T-helper 2 cell (primary cell): ENCODE measurements around the gene PTCH2.

Source experiments
- DNase-seq, 5 experiments: peaks; one replicate each; pipeline versions ENCODE4 v3.0.0 to v3.0.0-alpha.2; 2012 to 2022

Gene PTCH2

GRCh38 chr1:44778705-44779576 lies 64.1 kb downstream of the PTCH2 start:
- no peak for DNase-seq

DNA sequence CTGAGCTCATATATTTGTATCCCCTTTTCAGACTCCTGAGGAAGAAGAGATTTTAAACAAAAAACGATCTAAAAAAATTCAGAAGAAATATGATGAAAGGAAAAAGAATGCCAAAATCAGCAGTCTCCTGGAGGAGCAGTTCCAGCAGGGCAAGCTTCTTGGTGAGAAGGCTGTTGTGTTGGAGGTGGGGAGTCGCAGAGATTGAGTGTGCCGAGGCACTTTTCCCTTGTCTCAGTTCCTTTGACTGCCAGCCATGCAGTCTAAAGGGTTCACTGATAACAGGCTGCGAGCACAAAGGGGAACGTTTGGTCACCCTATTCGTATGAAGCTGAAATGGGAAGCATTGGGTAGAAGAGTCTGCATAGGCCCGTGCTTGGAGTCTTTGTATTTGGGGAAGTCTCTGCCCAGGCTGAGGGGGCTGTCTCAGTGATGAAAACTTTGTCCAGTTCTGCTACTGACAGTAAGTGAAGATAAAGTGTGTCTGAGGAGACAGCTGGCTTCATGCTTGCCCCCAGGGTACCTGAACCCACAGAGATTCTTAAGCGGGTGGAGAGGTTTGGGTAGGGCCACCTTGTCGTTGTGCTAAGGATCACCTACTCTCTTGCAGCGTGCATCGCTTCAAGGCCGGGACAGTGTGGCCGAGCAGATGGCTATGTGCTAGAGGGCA lies 65.0 kb downstream of the PTCH2 start:
- no peak for DNase-seq

DNA sequence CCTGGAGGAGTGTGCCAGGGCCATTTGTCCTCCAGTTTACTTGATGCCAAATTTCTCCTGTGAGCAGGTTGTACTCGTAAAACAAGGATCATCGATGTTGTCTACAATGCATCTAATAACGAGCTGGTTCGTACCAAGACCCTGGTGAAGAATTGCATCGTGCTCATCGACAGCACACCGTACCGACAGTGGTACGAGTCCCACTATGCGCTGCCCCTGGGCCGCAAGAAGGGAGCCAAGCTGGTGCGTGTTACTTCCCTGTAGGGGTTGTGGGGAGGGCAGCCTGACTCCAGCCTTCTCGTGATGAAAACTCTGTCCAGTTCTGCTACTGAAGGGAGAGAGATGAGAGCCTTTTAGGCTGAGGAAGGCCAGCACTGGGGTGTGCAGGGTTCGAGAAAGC lies 65.5 kb downstream of the PTCH2 start:
- DNase-seq: no peak

- DNase-seq: no peak
Measured at GRCh38 chr1:44776730-44777068, 66.4 kb downstream of the PTCH2 start.

DNA sequence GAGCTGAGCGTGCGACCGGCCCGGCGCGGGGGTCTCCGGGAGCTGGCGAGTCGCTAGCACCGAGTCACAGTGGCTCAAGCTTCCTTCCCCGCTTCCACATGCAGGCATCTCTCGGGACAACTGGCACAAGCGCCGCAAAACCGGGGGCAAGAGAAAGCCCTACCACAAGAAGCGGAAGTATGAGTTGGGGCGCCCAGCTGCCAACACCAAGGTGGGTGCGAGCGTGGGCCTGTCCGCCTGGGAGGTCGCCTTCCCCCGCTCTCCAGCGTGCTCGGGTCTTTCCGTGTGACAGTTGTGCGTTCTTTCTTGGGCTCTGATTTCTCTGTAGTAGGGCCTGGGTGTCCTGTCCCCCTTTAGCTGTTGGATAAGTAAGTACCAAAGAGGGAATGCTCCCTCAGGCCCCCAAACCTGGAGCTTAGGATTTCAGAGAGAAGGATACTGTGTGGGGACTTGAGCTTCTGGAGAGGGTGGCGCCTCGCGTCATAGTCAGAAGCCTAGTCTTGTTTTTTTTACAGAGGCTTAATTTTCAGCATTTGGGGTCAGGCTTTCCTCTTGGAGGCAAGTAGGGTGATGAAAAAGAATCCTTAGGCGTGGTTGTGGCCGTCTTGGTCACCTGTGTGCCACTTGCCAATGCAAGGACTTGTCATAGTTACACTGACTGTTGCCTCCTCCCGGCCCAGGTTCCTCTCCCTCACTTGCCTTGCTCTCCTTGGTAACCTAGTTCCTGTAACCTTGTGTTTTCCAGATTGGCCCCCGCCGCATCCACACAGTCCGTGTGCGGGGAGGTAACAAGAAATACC lies 66.9 kb downstream of the PTCH2 start:
- peak in 2 of 5 experiments; percentile 25 to 56 for DNase-seq

DNA sequence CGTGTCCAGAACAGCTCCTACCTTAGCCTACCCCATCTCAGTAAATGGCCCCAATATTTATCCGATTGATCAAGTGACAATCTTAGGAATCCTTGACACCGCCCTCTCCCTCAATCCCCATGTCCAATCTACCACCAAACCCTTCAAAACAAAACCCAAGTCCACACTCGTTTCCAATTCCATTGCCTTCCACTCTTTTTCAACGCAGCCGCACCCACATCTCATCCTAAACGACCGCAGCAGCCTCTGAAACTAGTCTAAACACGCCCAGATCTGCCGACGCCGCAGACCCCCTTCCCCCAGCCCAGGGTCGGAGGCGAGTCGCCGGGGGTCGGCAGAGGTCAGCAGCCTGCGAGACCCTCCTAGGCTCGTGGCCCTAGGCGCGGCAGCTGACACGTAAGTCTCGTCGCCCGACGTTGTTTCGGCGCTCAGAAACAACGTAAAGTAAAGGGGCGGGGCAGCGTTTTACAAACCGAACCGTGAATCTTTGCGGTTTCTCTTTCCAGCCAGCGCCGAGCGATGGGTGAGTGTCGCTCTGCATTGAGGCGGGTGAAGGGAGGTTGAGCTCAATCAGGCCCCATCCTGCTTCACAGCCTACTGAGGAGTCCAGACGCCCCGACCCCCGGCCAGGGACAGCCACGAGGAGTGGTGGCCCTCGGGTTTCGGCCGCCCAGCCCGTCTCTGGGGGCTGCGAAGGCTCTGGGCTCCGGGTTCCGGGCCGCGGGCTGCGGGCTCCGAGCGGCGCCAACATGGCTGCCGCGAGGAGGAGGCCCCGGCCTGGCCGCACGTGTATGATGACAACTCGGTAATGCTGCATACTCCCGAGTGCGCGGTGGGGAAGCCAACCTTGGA lies 67.7 kb downstream of the PTCH2 start, which contains the start of gene RPS8:
RPS8 (plus strand) TSS at position 463 of the 852 bp plus-strand sequence; CDS start at position 520, 57 bp downstream.
- DNase-seq: peak; percentile 61 to 96 (median 83)
